Measurements from ENCODE around the gene PTBP3. TPM values are rescaled to one million over a fixed set of nuclear protein-coding genes. Genes with fewer than 3 reads are reported as not detected.

The PTBP3 gene
- total RNA-seq: 12.7 TPM
- long read RNA-seq, full-length matches to known transcripts: 1 of 7 reads
- long read RNA-seq, partial matches to known transcripts: 0 of 7 reads
- long read RNA-seq, other reads (novel, unspliced or antisense): 6 of 7 reads

- peak within 1 kb of the TSS; percentile 99 for H3K27ac ChIP-seq (replicated peaks)
- peak within 1 kb of the TSS; percentile 96 for H3K4me3 ChIP-seq
- no peak for TF ChIP-seq CTCF (IDR thresholded peaks at IDR 0.05; ENCODE audit: borderline replicate concordance)
- peaks cover 38% of the 10 kb centered on the region for H3K4me1 ChIP-seq
- intact Hi-C loops (cut with micrococcal nuclease): no loop called here
- no peaks in the 10 kb centered on the region for H3K36me3 ChIP-seq
- no peaks in the 10 kb centered on the region for H3K9me3 ChIP-seq (replicated peaks)
- H3K27me3 ChIP-seq (ENCODE audit: low read depth): no peaks in the 10 kb centered on the region
- peak; percentile 83 for DNase-seq
Observed at GRCh38 chr9:112332977-112333638, at the start of gene PTBP3. PTBP3 (minus strand) TSS chr9:112333619; CDS start chr9:112297865, 35,754 bp downstream.

GRCh38 chr9:112382501-112383364 is 49.3 kb upstream of the PTBP3 start:
- intact Hi-C loops (cut with micrococcal nuclease): no loop called here
- Histone ChIP-seq H3K27me3 (ENCODE audit: low read depth) (no peaks in the 10 kb centered on the region), H3K4me1 (peaks cover 70% of the 10 kb centered on the region), H3K27ac (replicated peaks) (peak overlapping the region; percentile 26), H3K4me3 (peak overlapping the region; percentile 78), H3K36me3 (peaks cover 6% of the 10 kb centered on the region), H3K9me3 (replicated peaks) (no peaks in the 10 kb centered on the region)
- DNase-seq: no peak
- no peak for TF ChIP-seq CTCF (IDR thresholded peaks at IDR 0.05; ENCODE audit: borderline replicate concordance)

GRCh38 chr9:112382066-112382465 is 48.6 kb upstream of the PTBP3 start:
- no peaks in the 10 kb centered on the region for H3K9me3 ChIP-seq (replicated peaks)
- H3K27me3 ChIP-seq (ENCODE audit: low read depth): no peaks in the 10 kb centered on the region
- peak overlapping the region; percentile 26 for H3K27ac ChIP-seq (replicated peaks)
- no peak for DNase-seq
- TF ChIP-seq CTCF (IDR thresholded peaks at IDR 0.05; ENCODE audit: borderline replicate concordance): no peak
- peak overlapping the region; percentile 78 for H3K4me3 ChIP-seq
- peaks cover 77% of the 10 kb centered on the region for H3K4me1 ChIP-seq
- intact Hi-C loops (cut with micrococcal nuclease): no loop called here
- H3K36me3 ChIP-seq: peaks cover 6% of the 10 kb centered on the region

GRCh38 chr9:112380825-112381221 is 47.4 kb upstream of the PTBP3 start:
- peak overlapping the region; percentile 78 for H3K4me3 ChIP-seq
- no peaks in the 10 kb centered on the region for H3K36me3 ChIP-seq
- intact Hi-C loops (cut with micrococcal nuclease): no loop called here
- peaks cover 81% of the 10 kb centered on the region for H3K4me1 ChIP-seq
- H3K27ac ChIP-seq (replicated peaks): peak overlapping the region; percentile 97
- TF ChIP-seq CTCF (IDR thresholded peaks at IDR 0.05; ENCODE audit: borderline replicate concordance): no peak
- DNase-seq: no peak
- H3K27me3 ChIP-seq (ENCODE audit: low read depth): no peaks in the 10 kb centered on the region
- no peaks in the 10 kb centered on the region for H3K9me3 ChIP-seq (replicated peaks)

- Histone ChIP-seq H3K27ac (replicated peaks) (peak within 1 kb of the TSS; percentile 97), H3K36me3 (no peaks in the 10 kb centered on the region), H3K4me1 (peaks cover 81% of the 10 kb centered on the region), H3K9me3 (replicated peaks) (no peaks in the 10 kb centered on the region), H3K27me3 (ENCODE audit: low read depth) (no peaks in the 10 kb centered on the region), H3K4me3 (peak within 1 kb of the TSS; percentile 78)
- no peak for TF ChIP-seq CTCF (IDR thresholded peaks at IDR 0.05; ENCODE audit: borderline replicate concordance)
- intact Hi-C loops (cut with micrococcal nuclease): no loop called here
- no peak for DNase-seq
Observed at GRCh38 chr9:112380102-112380824, 46.8 kb upstream of the PTBP3 start, which contains the start of gene HSDL2. HSDL2 (plus strand) TSS chr9:112380108; CDS start chr9:112380164, 56 bp downstream.

Data from left ventricle myocardium inferior (tissue), 1 donor.